Lower leg skin (tissue), 4 donors: ENCODE results near the gene CLIP2. TPM values are rescaled to one million over a fixed set of nuclear protein-coding genes. Genes with fewer than 3 reads are reported as not detected.

ENCODE experiments used
- DNase-seq, 2 donors: peaks; one replicate each; pipeline ENCODE4 v3.0.0-alpha.2; 2019; ENCODE audit warnings: low spot score in 2 of 2
- H3K4me3 ChIP-seq: fragments of 200-600 bp; sonication (generic); 2 replicates; pipeline ENCODE4 v1.5.1; 2017; ENCODE audit warnings: mild to moderate bottlenecking, low read depth; ENCODE audit not compliant: poor library complexity, severe bottlenecking
- POLR2A ChIP-seq, 2 donors: fragments of 450-650 bp; IDR thresholded peaks; one replicate each; pipeline ENCODE4 v1.6.1; 2016 to 2017; ENCODE audit warnings: antibody characterized with exemption in 2 of 2, mild to moderate bottlenecking in 1 of 2, moderate library complexity in 1 of 2
- WGBS, 2 donors: methylation state at CpG; one replicate each; pipeline ENCODE4 v1.1.5; 2018; 5-methylcytosine and 5-hydroxymethylcytosine counted together
- intact Hi-C: fragments of 100-400 bp; cut with DNase I; formaldehyde crosslinking; loops from one replicate; pipeline ENCODE4 v1.15.0; 2023; ENCODE audit warnings: low total_unique reads
- total RNA-seq, 4 donors: library from RNA; depleted of rRNA; stranded (reverse); fragments of >200 nt; gene quantifications; one replicate each; pipeline ENCODE4 v1.1.0, GENCODE V29; 2016
- TF ChIP-seq, protein P1 (sequence below), 3 donors: fragments of 450-650 bp; IDR thresholded peaks; one replicate each; pipeline ENCODE4 v1.5.1; 2016; ENCODE audit warnings: antibody characterized with exemption in 3 of 3, mild to moderate bottlenecking in 3 of 3, moderate library complexity in 2 of 3

The CLIP2 gene
- total RNA-seq, 4 donors from 2014 or later, result 29.1 to 60.2 (median 52.5) TPM

DNA sequence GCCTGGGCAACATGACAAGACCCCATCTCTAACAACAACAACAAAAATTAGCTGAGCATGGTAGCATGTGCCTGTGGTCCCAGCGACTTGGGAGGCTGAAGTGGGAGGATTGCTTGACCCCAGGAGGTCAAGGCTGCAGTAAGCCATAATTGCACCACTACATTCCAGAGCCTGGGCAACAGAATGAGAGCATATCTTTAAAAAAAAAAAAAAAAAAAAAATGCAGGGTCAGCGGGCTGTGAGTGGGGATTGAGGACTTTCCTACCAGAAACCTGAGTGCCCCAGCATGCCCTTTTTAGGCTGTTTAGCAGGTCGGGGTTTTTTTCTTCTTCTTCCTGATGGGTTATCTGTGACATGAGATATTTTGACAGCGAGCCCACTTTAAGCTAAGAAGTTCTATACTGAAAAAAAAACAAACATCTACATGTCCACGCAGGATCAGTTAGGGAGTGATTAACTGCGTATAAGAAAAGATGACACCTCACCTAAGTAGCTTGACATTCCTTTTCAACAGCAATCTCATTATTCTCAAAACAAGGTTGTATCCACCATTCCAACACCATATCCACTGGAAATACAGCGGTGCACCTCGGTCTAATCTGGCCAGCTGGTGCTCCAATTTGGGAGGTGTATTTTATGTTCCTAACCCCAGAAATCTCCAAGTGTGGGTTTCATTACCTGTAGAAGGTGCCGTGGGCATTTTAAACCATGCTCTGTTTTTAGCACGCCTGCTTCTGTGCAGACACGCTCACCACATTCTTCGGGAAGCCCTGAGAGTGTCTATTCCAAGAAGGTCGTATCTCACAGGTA is 21.2 kb upstream of the CLIP2 start:
- DNase-seq, result no peak
- 45 to 48% methylated on average over 13 of the region's 13 CpGs for WGBS, 2 donors
- intact Hi-C loops, result no loop called here
- TF ChIP-seq, protein P1, sequence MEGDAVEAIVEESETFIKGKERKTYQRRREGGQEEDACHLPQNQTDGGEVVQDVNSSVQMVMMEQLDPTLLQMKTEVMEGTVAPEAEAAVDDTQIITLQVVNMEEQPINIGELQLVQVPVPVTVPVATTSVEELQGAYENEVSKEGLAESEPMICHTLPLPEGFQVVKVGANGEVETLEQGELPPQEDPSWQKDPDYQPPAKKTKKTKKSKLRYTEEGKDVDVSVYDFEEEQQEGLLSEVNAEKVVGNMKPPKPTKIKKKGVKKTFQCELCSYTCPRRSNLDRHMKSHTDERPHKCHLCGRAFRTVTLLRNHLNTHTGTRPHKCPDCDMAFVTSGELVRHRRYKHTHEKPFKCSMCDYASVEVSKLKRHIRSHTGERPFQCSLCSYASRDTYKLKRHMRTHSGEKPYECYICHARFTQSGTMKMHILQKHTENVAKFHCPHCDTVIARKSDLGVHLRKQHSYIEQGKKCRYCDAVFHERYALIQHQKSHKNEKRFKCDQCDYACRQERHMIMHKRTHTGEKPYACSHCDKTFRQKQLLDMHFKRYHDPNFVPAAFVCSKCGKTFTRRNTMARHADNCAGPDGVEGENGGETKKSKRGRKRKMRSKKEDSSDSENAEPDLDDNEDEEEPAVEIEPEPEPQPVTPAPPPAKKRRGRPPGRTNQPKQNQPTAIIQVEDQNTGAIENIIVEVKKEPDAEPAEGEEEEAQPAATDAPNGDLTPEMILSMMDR (IDR thresholded peaks at IDR 0.05), result no peak
- TF ChIP-seq POLR2A (IDR thresholded peaks at IDR 0.05), result no peak
- H3K4me3 ChIP-seq, result no peak overlapping the region

DNA sequence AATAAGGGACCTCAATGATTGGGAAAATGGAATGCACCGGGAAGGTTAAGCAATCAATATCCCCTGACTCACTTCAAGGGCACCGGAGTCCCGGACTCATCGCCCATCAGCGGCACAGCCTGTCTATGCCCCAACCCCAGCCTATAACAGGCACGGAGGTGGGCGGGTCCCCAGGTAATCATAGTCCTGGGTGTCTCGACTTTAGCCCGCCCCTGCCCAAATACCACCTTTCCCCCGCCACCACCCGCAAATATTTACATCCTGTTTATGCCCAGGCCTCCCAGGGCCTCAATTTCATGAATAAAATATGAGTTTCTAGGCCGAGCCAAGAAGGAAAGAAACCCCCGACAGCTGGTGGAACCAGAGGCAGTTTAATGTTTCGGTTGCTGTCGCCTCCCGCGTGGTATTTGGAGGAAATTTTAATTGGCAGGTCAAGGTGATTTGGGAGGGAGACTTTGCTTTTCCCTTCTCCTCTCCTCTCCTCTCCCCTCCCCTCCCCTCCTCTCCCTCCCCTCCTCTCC is 19.4 kb upstream of the CLIP2 start:
- peak overlapping the region; percentile 47 for H3K4me3 ChIP-seq
- peak; percentile 49 to 92 for DNase-seq
- 0% methylated on average over 17 of the region's 17 CpGs for WGBS, 2 donors
- no peak for TF ChIP-seq POLR2A (IDR thresholded peaks at IDR 0.05)
- TF ChIP-seq, protein P1 (IDR thresholded peaks at IDR 0.05), result no peak
- intact Hi-C loops, result no loop called here

DNA sequence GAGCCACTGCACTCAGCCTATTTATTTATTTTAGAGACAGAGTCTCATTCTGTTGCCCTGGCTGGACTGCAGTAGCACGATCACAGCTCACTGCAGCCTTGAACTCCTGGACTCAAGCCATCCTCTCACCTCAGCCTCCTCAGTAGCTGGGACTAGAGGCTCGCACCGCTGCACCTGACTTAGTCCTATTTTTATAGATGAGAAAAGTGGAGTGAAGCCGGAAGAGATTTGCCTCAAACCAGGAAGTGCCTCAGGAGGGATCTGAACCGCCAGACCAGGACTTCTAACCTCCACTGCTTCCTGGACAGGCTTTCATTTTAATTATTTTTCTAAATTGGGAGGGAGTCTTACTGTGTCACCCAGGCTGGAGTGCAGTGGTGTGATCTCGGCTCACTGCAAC is 17.5 kb upstream of the CLIP2 start:
- H3K4me3 ChIP-seq, result no peak overlapping the region
- intact Hi-C loops, result no loop called here
- TF ChIP-seq POLR2A (IDR thresholded peaks at IDR 0.05), result no peak
- TF ChIP-seq, protein P1 (IDR thresholded peaks at IDR 0.05), result no peak
- no peak for DNase-seq
- 63 to 65% methylated on average over 6 of the region's 6 CpGs for WGBS, 2 donors

DNA sequence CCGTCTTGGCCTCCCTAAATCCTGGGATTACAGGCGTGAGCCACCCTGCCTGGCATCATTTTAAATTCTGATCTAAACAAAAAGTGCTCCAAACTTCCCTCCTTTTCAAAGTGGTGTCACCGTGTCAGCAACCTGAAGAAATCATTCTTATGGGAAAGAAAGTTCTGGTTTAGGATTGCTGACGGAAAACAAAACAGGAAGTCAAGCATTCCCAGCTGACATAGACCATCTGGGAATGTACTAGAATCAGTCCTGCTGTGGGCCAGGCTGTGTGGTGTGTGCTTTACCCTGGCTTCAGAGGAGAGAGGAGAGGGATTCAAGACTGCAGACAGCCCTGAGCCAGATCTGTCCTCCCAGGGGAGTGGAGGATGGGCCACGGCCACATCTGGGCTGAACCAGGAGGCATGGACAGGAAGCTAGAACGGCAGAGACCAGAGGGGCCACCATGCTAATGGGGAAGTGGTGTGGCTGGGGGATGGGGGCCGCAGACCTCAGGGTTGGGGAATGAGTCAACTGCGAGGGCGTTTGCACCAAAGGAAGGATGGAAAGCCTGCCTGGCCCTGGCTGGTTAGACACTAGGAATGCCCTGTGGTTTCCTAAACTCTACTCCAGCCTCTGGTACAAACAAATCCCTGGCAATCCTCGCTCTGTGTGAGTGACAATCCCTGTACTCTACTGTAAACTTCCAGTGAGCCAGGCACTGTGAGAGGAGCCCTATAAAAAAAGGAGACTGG is 16.7 kb upstream of the CLIP2 start:
- no peak for TF ChIP-seq POLR2A (IDR thresholded peaks at IDR 0.05)
- TF ChIP-seq, protein P1 (IDR thresholded peaks at IDR 0.05), result no peak
- no peak overlapping the region for H3K4me3 ChIP-seq
- 41 to 50% methylated on average over 10 of the region's 10 CpGs for WGBS, 2 donors
- peak; percentile 70 to 93 for DNase-seq
- intact Hi-C loops, result no loop called here

DNA sequence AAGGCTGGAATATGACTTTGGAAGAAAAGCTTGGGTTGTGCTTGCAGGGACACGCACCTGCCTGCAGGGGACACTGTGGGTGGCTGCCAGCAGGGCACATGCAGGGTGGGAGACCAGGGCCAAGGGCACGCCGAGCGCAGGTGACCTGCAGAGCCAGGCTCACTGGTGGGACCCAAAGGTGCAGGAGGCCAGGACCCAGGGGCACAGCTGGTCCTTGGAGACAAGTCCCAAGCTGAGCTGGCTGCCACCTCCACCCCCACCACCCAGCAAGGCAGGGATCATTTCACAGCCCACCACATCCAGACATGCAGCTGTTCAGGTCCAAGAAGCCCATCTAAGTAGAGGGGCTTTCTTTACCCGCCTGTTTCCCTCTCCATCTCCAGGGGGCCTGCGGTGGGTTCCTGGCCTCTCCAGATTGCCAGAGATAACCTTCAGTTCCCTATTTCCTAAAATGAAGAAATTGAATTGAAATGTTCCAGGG is 13.8 kb upstream of the CLIP2 start:
- 53 to 60% methylated on average over 6 of the region's 6 CpGs for WGBS, 2 donors
- no peak for DNase-seq
- intact Hi-C loops, result no loop called here

More for the DNA sequence above, 13.8 kb upstream of the CLIP2 start:
- no peak overlapping the region for H3K4me3 ChIP-seq
- TF ChIP-seq, protein P1 (IDR thresholded peaks at IDR 0.05), result no peak
- no peak for TF ChIP-seq POLR2A (IDR thresholded peaks at IDR 0.05)
